Hematopoietic multipotent progenitor cell treated with erythropoietin and hydrocortisone succinate and interleukin-3 and kit ligand, for 8 days (in vitro differentiated cells): ENCODE results near the gene CCDC180.
"Not testable (repeated sequence)": the region's sequence is repeated elsewhere in the genome, so short reads cannot be mapped to it uniquely, and the experiment has no call there.

Experiments
- DNase-seq: peaks from one replicate; pipeline ENCODE4 v3.0.0-alpha.2; 2015

CCDC180 gene

DNA sequence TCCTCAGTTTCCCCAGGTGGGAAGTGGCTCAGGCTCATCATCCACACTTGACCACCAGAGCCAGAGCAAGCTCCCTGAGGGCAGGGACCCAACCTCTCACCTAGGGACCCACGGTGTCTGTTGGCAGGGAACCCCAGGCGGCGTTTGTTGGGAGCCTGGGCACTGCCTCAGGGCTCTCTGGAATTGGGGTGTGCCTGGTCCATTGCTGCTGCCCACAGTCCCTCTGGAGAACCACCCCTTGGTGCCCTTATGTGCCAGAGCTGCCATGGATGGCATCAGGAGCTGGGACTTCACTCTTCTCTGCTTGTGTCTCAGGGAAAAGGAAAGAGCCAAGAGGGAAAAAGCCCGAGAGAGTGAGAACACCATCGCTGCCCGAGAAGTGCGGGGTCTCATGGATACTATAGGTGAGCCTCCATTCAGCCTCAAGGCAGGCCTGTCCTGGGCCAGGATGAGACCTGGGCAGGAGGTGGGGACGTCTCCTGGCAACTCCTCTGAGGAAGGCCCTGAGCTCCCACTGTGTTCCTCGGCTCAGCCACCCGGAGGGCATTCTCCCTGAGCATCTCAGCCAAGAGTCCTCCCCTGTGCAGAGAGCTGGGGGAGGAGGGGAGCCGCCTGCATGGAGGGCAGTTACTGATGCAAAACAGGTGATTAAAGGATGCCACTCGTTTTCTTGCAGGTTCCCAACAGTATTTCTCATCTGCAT, 4.5 kb downstream of the CCDC180 start:
- no peak for DNase-seq

DNA sequence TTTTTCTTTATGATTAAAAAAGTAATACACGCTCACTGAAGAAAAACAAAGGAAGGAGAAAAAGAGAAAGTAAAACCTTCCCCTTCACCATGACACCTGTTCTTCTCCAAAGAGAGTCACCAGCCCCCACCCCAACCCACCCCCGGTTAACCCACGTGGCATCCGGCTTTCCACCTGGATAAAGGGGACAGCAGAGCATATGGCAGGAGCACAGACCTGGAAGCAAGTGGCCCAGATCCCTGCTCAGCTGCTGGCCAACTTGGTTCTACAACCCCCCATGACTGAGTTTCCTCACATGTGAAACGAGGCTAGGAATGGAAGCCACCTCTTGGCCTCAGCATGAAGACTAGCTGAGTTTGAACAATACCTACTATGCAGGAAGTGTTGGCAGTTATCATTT, 5.1 kb downstream of the CCDC180 start:
- no peak for DNase-seq

DNA sequence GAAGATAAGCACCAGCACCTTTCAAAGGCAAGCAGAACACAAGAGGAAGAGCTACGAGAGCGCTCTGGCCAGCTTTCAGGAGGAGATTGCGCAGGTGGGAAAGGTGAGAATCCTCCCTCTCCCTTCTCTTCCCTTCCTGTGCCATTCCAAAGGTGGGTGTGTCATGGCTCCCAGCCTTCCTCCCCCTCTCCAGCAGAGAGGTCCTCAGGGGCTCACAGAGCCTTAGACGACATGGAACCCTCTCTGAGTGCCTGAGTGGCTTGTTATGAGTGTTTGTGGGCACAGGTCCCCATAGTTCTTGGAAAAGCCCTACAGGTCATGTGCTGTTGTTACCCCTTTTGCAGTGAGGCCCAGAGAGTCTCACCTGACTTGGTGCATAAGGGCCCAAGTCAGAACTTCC, 5.8 kb downstream of the CCDC180 start:
- no peak for DNase-seq

DNA sequence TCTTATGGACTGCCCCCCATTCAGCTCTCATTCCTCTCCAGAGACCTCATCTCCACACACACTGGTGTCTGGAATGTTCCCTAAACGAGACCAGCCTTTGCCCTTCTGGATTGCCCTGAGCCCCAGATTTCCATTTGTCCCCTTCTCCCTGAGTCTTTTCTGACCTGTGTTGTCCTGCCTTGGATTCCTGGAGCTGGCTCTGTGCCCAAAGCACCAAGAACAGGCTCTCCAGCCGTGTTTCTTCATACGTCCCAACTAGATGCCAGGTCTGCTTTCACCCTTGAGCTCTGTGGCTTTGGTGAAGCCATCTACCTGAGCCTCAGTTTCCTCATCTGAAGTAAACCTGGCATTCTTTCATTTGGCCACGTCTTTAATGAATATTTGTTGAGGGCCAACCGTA, 6.3 kb downstream of the CCDC180 start:
- DNase-seq = no peak

DNA sequence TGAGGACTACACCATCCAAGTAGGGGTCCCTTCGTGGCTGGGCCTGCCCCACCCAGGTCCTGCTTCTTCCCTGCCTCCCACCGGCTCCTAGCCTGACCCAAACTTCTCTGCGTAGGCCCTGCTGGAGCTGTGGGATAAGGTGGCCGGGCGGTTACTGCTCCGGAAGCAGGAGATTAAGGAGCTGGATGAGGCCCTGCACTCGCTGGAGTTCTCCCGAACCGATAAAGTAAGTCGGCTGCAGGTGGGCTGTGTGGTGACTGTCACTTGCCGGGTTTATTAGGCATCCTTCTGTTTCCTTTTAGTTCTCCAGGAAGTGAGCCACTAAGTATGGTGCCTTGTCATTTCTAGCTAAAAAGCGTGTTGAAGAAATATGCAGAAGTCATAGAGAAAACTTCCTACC, 7.0 kb downstream of the CCDC180 start:
- no peak for DNase-seq

DNA sequence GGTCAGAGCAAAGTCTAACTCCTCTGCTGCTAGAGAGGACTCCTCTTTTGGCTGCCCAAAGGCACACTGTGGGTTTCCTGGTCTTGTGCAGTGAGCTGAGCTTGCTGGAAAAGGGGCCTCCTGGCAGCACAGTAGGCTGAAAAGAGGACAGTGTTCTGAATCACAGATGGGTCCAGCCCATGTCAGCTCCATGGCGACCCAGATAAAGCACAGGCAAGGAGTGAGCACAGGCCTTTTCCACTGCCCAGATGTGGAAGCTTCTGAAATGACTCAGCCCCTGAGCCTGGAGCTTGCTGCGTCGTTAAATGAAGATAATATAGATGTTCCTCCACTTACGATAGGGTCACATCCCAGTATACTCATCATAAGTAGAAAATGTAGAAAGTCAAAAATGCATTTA, 8.1 kb downstream of the CCDC180 start:
- DNase-seq = no peak

DNA sequence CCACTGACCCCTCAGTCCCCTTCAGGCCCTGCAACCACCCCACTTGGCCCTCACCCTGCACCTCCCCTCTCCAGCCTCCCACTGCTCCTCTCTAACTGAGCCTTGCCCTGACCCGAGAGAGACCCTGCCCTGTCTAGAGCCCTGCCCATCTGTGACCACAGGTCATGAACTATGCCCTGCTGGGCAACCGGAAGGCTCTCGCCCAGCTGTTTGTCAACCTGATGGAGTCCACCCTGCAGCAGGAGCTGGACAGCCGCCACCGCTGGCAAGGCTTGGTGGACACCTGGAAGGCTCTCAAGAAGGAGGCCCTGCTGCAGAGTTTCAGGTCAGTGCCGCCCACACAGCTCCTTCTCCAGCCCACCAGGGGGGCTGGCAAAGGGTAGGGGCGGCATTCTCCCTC, 9.4 kb downstream of the CCDC180 start:
- DNase-seq = no peak

DNA sequence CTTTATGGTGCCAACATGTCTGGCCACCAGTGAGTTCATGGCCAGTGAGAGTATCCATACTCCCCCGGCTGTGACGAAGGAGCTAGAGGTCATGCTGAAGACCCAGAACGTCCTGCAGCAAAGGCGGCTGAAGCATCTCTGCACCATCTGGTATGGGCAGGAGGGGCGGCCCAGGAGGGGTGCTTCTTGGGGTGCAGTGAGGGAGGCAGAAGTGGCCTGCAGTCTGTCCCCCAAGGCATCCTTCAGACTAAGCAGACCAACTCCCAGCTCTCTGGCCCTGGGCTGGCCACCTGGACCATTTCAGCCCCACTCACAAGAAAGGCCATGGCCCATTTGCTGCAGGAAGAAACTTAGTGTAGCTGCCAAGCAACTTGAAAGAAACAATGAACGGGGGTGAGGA, 11.0 kb downstream of the CCDC180 start:
- no peak for DNase-seq

DNA sequence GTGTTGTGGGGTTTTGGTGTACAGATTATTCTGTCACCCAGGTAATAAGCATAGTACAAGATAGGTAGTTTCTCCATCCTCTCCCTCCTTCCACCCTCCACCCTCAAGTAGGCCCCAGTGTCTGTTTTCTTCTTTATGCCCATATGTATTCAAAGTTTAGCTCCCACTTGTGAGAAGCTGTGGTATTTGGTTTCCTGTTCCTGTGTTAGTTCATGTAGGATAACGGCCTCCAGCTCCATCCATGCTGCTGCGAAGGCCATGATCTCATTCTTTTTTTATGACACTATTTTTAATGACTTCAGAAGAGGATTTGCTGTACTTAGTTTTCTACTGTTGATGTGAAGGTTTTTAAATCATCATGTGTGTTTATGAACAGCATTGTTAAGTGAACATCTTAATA, 11.9 kb downstream of the CCDC180 start:
- no peak for DNase-seq

DNA sequence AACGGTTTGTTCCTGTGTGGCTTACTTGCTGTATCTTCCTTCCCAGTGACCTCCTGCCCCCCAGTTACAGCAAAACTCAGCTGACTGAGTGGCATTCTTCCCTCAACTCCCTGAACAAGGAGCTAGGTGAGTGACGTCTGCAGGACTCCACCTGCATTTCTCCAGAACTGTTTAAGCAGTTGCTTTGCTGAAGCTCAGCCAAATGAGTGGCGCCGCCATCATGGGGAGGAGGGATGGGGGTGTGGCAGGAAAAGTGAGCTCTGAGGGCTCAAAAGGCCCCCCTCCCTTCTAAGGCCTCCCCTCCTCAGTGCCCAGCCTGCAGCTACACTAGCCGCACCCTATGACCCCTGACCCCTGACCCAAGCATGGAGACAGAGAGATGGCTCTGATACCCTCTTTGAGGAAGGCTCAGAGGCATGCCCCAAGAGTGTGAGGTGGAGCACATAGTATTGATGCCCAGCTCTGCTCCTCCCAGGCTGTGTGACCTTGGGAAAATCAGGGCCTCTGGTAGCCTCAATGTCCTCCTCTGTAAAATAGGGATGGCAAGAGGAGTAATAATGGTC, 12.7 kb downstream of the CCDC180 start:
- DNase-seq = no peak

DNA sequence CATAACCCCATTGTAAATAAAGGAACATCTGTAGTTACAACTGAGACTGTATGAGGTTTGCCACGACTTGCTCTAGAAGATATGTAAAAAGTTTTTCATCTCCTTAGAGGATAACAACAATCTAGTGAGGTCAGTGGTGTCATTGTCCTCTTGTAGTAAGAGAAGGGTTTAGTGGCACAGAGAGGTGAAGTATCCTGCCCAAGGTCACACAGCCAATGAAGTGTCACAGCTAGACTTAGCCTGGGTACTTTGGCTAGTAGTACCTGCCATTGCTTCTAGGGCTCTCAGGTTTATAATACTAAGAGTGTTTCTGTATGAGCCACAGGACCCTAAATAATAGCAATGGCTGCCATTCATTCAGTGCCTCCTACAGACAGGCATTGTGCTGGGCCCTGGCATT, 13.8 kb downstream of the CCDC180 start:
- DNase-seq = no peak

DNA sequence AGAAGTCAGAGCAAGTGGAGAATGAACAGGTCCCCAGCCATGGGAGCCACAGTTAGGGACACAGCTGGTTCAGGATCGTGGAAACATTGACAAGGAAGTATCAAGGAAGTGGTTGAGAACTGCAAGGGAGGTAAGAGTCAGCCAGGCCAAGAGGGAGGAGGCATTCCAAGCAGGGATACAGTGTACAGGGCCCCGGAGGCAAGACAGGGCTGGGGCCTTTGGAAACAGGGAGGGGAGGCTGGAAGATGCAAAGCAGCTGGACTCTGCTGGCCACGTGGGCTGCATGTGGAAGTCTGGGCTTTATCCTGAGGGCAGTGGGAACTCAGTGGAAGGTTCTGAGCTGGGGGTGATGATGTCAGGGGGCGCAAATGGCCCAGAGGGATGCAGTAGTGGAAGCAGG, 14.2 kb downstream of the CCDC180 start:
- DNase-seq = no peak

DNA sequence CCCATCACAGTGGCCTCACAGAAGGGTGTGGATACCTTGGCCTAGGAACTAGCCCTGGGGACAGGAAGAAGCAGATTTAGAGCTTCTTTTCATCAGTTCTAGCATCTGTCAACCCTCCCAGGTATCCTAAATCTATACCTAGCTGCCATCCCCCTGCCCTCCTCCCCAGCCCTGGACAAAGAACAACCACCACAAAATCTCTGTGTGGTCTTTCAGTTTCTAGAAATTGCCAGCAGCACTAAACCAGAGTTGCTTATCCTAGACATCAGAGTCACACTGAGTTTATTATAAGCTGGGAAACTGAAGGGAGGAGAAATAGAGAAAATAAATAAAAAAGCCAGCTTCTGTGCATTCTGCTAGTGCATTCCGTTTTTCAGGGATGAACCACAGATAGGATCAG, 14.6 kb downstream of the CCDC180 start:
- DNase-seq = no peak

DNA sequence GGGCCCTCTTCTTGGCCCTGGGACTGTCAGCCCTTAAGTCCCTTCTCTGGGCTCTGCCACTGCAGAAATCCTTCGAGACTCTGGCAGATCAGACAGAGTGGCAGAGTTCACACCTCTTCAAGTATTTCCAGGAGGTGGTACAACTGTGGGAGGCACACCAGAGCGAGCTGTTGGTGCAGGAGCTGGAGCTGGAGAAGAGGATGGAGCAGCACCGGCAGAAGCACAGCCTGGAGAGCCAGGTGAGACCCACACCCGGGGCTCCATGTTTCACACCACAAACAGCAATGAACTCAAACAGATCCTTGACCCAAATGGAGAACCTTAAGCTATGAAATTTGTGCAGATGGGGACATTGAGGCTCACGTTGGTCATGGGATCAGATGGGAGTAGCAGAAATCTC, 17.5 kb downstream of the CCDC180 start:
- no peak for DNase-seq

DNA sequence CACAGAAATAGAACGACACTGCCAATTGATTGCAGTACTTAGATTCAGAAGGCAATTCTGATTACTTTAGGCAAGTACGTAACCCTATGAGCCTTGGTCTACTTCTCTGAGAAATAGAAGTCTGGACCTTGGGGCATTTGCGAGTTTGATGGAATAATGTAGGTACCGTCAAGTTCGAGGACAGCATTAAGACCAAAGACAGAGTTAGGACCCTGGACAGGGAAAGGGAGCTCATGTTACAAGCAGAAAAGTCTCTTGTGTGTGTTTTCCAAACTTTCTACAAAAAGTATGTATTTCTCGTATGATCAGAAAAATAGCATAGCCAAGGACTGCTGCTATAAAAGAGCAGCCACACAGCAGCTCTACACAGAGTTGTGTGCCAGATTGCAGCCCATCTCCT, 20.1 kb downstream of the CCDC180 start:
- no peak for DNase-seq

DNA sequence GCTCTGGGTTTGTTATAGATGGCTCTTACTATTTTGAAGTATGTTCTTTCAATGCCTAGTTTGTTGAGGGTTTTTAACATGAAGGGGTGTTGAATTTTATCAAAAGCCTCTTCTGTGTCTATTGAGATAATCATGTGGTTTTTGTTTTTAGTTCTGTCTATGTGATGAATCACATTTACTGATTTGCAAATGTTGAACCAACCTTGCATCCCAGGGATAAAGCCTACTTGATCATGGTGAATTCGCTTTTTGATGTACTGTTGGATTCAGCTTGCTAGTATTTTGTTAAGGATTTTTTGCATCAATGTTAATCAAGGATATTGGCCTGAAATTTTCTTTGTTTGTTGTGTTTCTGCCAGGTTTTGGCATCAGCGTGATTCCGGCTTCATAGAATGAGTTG, 25.5 kb downstream of the CCDC180 start:
- DNase-seq = no peak

DNA sequence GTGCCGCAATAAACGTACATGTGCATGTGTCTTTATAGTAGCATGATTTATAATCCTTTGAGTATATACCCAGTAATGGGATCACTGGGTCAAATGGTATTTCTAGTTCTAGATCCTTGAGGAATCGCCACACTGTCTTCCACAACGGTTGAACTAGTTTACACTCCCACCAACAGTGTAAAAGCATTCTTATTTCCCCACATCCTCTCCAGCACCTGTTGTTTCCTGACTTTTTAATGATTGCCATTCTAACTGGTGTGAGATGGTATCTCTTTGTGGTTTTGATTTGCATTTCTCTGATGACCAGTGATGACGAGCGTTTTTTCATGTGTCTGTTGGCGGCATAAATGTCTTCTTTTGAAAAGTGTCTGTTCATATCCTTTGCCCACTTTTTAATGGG, 28.2 kb downstream of the CCDC180 start:
- DNase-seq = not testable (repeated sequence)

DNA sequence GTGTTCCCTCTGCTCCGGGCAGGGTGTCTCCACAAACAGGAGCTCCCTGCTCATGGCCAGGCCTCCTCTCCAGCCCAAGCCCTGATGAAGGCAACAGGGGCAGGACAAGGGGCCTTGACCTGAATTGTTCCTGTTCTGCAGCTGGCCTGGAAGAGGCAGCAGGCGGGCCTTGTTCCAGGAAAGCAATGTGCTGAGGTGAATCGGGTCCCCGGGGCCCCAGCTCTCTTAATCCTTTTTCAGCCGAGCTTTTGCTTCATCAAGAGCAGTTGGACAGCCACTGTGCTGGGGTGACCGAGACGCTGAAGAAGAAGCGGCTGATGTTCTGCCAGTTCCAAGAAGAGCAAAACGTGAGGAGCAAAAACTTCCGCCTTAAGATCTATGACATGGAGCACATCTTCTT, 41.4 kb downstream of the CCDC180 start:
- no peak for DNase-seq

DNA sequence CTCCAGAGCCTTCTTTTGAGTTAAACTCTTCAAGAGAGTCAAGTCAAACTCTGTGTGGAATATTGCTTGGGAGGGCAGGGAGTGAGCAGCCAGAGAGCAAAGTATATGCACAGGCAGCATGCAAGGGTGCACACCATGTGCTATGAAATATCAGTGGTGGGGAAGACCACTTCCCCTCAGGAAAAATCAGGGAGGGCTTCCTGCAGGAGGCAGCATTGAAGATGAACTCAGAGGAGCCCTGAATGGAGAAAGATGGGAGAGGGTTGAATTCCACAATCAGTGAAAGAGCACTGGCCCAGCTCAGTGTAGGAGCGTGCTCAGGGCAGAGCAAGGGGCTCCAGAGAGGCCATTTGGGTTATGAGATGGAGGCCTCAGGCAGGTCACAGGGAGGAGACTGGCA, 41.9 kb downstream of the CCDC180 start:
- DNase-seq = no peak

DNA sequence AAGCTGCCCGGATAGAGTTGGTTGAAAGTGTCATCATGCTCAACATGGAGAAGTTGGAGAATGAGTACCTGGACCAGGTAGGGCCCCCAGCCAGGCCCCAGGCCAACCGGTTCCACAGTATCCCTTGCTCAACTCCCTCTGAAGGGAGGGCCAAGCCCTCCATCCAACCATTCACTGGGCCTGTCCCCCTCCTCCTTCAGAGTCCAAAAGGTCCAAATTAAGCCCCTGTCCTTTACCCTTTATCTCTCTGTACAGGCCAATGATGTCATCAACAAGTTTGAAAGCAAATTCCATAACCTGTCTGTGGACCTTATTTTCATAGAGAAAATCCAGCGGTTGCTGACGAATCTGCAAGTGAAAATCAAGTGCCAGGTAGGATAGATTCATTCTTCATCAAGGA, 47.2 kb downstream of the CCDC180 start:
- no peak for DNase-seq

DNA sequence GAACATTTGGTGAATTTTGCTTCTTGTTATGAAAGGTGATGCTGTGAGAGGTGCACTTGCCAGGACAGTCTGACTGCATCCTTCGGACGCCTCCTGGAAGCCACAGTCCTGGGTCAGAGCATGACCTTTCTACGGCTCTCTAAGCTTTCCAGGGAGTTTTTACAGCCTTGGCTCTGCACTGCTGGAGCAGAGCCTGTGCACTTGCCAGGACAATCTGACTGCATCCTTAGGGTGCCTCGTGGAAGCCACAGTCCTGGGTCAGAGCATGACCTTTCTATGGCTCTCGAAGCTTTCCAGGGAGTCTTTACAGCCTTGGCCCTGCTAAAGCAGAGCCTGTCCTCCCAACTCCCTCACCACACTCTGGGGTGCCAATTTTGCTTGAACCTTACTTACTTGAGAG, 49.6 kb downstream of the CCDC180 start:
- no peak for DNase-seq
